Peyer's patch (tissue), 4 donors: ENCODE results near the gene TNNC1.

Experiments used
- POLR2A ChIP-seq, 2 donors: fragments of 450-650 bp; IDR thresholded peaks; one replicate each; pipeline ENCODE4 v1.5.1; 2017; ENCODE audit warnings: antibody characterized with exemption in 2 of 2, mild to moderate bottlenecking in 2 of 2, moderate library complexity in 2 of 2
- TF ChIP-seq, protein P1 (sequence below), 6 experiments: fragments of 450-650 bp in 4 of 6; fragments of 200-600 bp in 2 of 6; sonication (generic) in 1 of 6; IDR thresholded peaks; one replicate each; pipeline ENCODE4 v1.5.1; 2017 to 2019; ENCODE audit warnings: antibody characterized with exemption in 6 of 6, mild to moderate bottlenecking in 3 of 6, moderate library complexity in 1 of 6

DNA sequence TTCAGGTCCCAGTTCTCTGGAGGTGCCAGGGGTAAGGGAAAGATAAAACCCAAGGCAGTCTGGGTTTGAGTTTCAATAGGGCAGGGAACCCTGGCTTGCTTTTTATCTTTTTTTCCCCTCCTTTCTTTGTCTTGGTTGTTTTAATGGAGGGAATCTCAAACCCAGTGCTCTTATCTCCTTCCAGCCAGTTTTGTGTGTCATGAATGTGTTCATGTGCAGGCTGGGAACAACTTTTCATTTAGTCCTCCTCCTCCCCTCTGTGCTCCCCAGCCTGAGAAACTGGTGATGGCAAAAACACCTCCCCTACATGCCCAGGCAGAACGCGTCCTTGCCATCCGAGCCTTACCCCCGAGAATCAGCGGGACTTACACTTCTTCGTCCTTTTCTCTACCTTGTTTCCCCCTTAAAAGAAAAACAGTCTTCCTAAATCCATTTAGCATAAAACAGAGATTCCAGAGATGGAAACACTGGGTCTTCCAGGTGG lies 19.8 kb downstream of the TNNC1 start:
- TF ChIP-seq, protein P1, sequence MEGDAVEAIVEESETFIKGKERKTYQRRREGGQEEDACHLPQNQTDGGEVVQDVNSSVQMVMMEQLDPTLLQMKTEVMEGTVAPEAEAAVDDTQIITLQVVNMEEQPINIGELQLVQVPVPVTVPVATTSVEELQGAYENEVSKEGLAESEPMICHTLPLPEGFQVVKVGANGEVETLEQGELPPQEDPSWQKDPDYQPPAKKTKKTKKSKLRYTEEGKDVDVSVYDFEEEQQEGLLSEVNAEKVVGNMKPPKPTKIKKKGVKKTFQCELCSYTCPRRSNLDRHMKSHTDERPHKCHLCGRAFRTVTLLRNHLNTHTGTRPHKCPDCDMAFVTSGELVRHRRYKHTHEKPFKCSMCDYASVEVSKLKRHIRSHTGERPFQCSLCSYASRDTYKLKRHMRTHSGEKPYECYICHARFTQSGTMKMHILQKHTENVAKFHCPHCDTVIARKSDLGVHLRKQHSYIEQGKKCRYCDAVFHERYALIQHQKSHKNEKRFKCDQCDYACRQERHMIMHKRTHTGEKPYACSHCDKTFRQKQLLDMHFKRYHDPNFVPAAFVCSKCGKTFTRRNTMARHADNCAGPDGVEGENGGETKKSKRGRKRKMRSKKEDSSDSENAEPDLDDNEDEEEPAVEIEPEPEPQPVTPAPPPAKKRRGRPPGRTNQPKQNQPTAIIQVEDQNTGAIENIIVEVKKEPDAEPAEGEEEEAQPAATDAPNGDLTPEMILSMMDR (IDR thresholded peaks at IDR 0.05) = no peak
- TF ChIP-seq POLR2A (IDR thresholded peaks at IDR 0.05) = no peak
